GM12878 (cell line): ENCODE results near the gene BNC2. TPM values are rescaled to one million over a fixed set of nuclear protein-coding genes. Genes with fewer than 3 reads are reported as not detected.

Experiments
- ATAC-seq: fragments of 200-7000 bp; cut with Tn5 transposase; 3 replicates; pipeline ENCODE4 v1.9.1; 2020; ENCODE audit warnings: mild to moderate bottlenecking, moderate library complexity
- BruUV-seq: library from RNA; stranded (reverse); fragments of 400-500 nt; replicated peaks from 2 replicates; lab custom pipeline; 2021; lab: Mats Ljungman, UMichigan
- CTCF ChIA-PET: fragments of 300-600 bp; sonication (Branson Sonifier 250); formaldehyde crosslinking; extraction: SDS; loops from one replicate; lab custom pipeline; 2021; ENCODE audit warnings: inconsistent platforms; lab: Yijun Ruan, JAX
- POLR2A ChIA-PET: fragments of 350-600 bp; formaldehyde crosslinking; extraction: SDS; loops from one replicate; lab custom pipeline; 2021; ENCODE audit warnings: inconsistent platforms; lab: Charles Lee
- RAD21 ChIA-PET: fragments of 300-600 bp; sonication (Branson Sonifier 250); formaldehyde crosslinking; loops from one replicate; lab custom pipeline; 2023; ENCODE audit warnings: antibody characterized with exemption; ENCODE audit not compliant: unreplicated experiment; lab: Charles Lee
- SMC1A ChIA-PET: fragments of 300-600 bp; sonication (Branson Sonifier 250); formaldehyde crosslinking; loops from one replicate; lab custom pipeline; 2023; ENCODE audit not compliant: unreplicated experiment, uncharacterized antibody; lab: Charles Lee
- DNase-seq: peaks from one replicate; pipeline ENCODE4 v3.0.0-alpha.2; 2011; ENCODE audit warnings: low read depth, low spot score
- FAIRE-seq: peaks from 3 replicates; lab custom pipeline; 2011; peaks lifted over from hg19 to GRCh38; lab: Jason Lieb, UNC
- H2AFZ ChIP-seq: 2 replicates; pipeline ENCODE4 v1.6.0; 2011; ENCODE audit warnings: low read depth, low read length, control low read depth; ENCODE audit not compliant: control insufficient read depth
- H3K27ac ChIP-seq: 2 replicates; pipeline ENCODE4 v1.5.1; 2011; ENCODE audit warnings: control low read depth; ENCODE audit not compliant: control insufficient read depth, insufficient read depth
- H3K27me3 ChIP-seq, 2 experiments: replicated peaks in 1 of 2; 2 replicates each; pipeline versions ENCODE4 v1.6.0 to v1.6.1; 2011; ENCODE audit warnings: low read length in 1 of 2; ENCODE audit not compliant: control insufficient read depth in 2 of 2, insufficient read depth in 2 of 2
- H3K36me3 ChIP-seq, 2 experiments: 2 replicates each; pipeline ENCODE4 v1.5.1; 2011; ENCODE audit warnings: low read length in 1 of 2; ENCODE audit not compliant: control insufficient read depth in 2 of 2, insufficient read depth in 2 of 2
- H3K4me1 ChIP-seq: 2 replicates; pipeline ENCODE4 v1.6.1; 2011; ENCODE audit warnings: mild to moderate bottlenecking, low read length, moderate library complexity, mixed read lengths; ENCODE audit not compliant: control insufficient read depth, insufficient read depth
- H3K4me2 ChIP-seq: 2 replicates; pipeline ENCODE4 v1.6.0; 2011; ENCODE audit warnings: control low read depth; ENCODE audit not compliant: control insufficient read depth, insufficient read depth
- H3K4me3 ChIP-seq: fragments of 200-600 bp; sonication (generic); 2 replicates; pipeline ENCODE4 v1.5.1; 2016
- H3K79me2 ChIP-seq: 2 replicates; pipeline ENCODE4 v1.6.0; 2011; ENCODE audit warnings: low read length; ENCODE audit not compliant: control insufficient read depth, insufficient read depth
- H3K9ac ChIP-seq: 2 replicates; pipeline ENCODE4 v1.8.0; 2011; ENCODE audit warnings: low read length, control low read depth, mixed read lengths; ENCODE audit not compliant: control insufficient read depth, insufficient read depth
- H3K9me3 ChIP-seq: replicated peaks from 3 replicates; pipeline ENCODE4 v1.5.1; 2011; ENCODE audit warnings: mild to moderate bottlenecking, low read length; ENCODE audit not compliant: control insufficient read depth, insufficient read depth
- H4K20me1 ChIP-seq: 2 replicates; pipeline ENCODE4 v1.6.0; 2011; ENCODE audit not compliant: control insufficient read depth, insufficient read depth
- ASH2L ChIP-seq: fragments of 300-600, 200-600 bp; sonication (generic); IDR thresholded peaks from 2 replicates; pipeline ENCODE4 v1.6.1; 2017; ENCODE audit warnings: low read depth, mild to moderate bottlenecking, borderline replicate concordance
- CEBPB ChIP-seq, 2 experiments: fragments of 150-350 bp in 1 of 2; IDR thresholded peaks; 2 replicates each; pipeline ENCODE4 v1.6.1; 2012 to 2014; ENCODE audit warnings: low read depth in 2 of 2, low read length in 2 of 2, borderline replicate concordance in 1 of 2, inconsistent platforms in 1 of 2
- HDAC6 ChIP-seq: fragments of 200-600 bp; sonication (generic); IDR thresholded peaks from one replicate; pipeline ENCODE4 v1.8.0; 2017; ENCODE audit warnings: antibody characterized with exemption; ENCODE audit not compliant: unreplicated experiment
- JUNB ChIP-seq: IDR thresholded peaks from 2 replicates; pipeline ENCODE4 v1.6.1; 2016; ENCODE audit warnings: antibody characterized with exemption, mild to moderate bottlenecking
- MEF2A ChIP-seq: IDR thresholded peaks from 2 replicates; pipeline ENCODE4 v1.6.1; 2011; ENCODE audit warnings: low read depth, mild to moderate bottlenecking, low read length, moderate library complexity; ENCODE audit not compliant: insufficient read depth
- SIX5 ChIP-seq: IDR thresholded peaks from 2 replicates; pipeline ENCODE4 v1.6.1; 2011; ENCODE audit warnings: mild to moderate bottlenecking, low read depth, low read length, moderate library complexity; ENCODE audit not compliant: severe bottlenecking
- WGBS: methylation state at CpG from one replicate; pipeline ENCODE4 v1.1.6; 2016; ENCODE audit warnings: low lambda C conversion rate; ENCODE audit not compliant: insufficient replicate concordance, insufficient coverage; ENCODE audit errors: missing lambda C conversion rate; 5-methylcytosine and 5-hydroxymethylcytosine counted together
- in situ Hi-C: fragments of 300-500 bp; cut with MboI; formaldehyde crosslinking; loops from 9 replicates; pipeline ENCODE4 v1.14.3; 2018; ENCODE audit warnings: mixed read lengths
- intact Hi-C: fragments of 100-400 bp; cut with micrococcal nuclease; formaldehyde crosslinking; loops from one replicate; pipeline ENCODE4 v1.14.2; 2022; ENCODE audit not compliant: unreplicated experiment
- polyA plus RNA-seq, 11 experiments: library from polyadenylated mRNA; depleted of rRNA in 4 of 11; unstranded in 6 of 11; stranded (reverse) in 5 of 11; fragments of >200 nt; fragmentation: Nextera tagmentation in 4 of 11; fragmentation: Illumina TruSeq in 1 of 11; extraction: Ambion mirVana in 4 of 11; extraction: Trizol in 1 of 11; gene quantifications; 1 replicate in 1 of 11; 2 replicates in 10 of 11; pipeline versions ENCODE4 v1.2.1 to v1.2.3, GENCODE V29; 2011 to 2016; ENCODE audit warnings: inconsistent platforms in 2 of 11, missing spikeins in 2 of 11, low read depth in 1 of 11
- total RNA-seq, 4 experiments: library from RNA; depleted of rRNA in 3 of 4; stranded (reverse); fragments of >200 nt in 3 of 4; fragmentation: Illumina TruSeq in 1 of 4; extraction: Trizol in 1 of 4; gene quantifications; 2 replicates each; pipeline versions ENCODE4 v1.2.1 to v1.2.3, GENCODE V29; 2013 to 2021
- TF ChIP-seq, protein P1 (sequence below): IDR thresholded peaks from 2 replicates; pipeline ENCODE4 v1.6.1; 2012; ENCODE audit warnings: low read depth, low read length, improper control_type of control experiment
- TF ChIP-seq, protein P2 (sequence below): fragments of 450-650 bp; IDR thresholded peaks from 2 replicates; pipeline ENCODE4 v1.6.1; 2018; ENCODE audit warnings: borderline replicate concordance, mild to moderate bottlenecking; ENCODE audit not compliant: partially characterized antibody
- TF ChIP-seq, protein P3 (sequence below): fragments of 450-650 bp; IDR thresholded peaks from 2 replicates; pipeline ENCODE4 v1.6.1; 2017; ENCODE audit warnings: mild to moderate bottlenecking, moderate library complexity
- TF ChIP-seq, protein P4 (sequence below): IDR thresholded peaks from 2 replicates; pipeline ENCODE4 v1.6.1; 2012; ENCODE audit warnings: improper control_type of control experiment, low read depth, low read length; ENCODE audit not compliant: insufficient replicate concordance

The BNC2 gene
- total and polyA plus RNA-seq, 10 of the 15 experiments (the other 5 are each of a cell fraction or from before 2014, with no cell fraction given): 0.05 to 14.5 (median 0.26) TPM

DNA sequence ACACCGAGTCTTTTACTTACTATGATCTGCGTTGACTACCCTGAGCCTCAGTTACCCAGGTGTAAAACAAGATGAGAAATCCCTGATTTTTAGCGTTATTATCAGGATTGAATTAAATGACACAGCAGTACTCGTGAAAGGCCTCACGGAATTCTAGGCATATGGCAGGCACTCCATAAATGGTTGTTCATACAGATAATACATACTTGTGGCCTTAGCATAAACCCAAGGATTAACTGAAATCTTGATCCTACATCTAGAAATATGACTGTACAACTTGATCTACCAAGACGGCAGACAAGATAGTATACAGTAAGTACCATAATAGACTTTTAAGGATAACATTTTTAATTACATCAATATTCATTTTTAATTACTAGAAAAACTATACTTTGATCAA, 409.8 kb downstream of the BNC2 start:
- H3K27ac ChIP-seq: peak overlapping the region; percentile 29; the same call in 1 of the 2 replicates
- no peak overlapping the region for H3K4me3 ChIP-seq
- peaks cover 8% of the 10 kb centered on the region; the same call in 1 of the 2 replicates for H3K4me1 ChIP-seq
- no peaks in the 10 kb centered on the region for H3K36me3 ChIP-seq
- no peaks in the 10 kb centered on the region for H3K9me3 ChIP-seq
- ATAC-seq (no peak), FAIRE-seq (no peak), DNase-seq (no peak)
- no peak overlapping the region for H3K9ac ChIP-seq
- intact Hi-C loops (no loop called here), in situ Hi-C loops (no loop called here)
- H4K20me1 ChIP-seq: no peaks in the 10 kb centered on the region
- H3K79me2 ChIP-seq: no peaks in the 10 kb centered on the region
- POLR2A ChIA-PET: no interaction called here
- 72% methylated on average over 6 of the region's 6 CpGs for WGBS
- BruUV-seq: no TSS peak
- H2AFZ ChIP-seq: no peak overlapping the region; the same call in 1 of the 2 replicates
- no peaks in the 10 kb centered on the region for H3K27me3 ChIP-seq
- no peak overlapping the region for H3K4me2 ChIP-seq
- CTCF ChIA-PET: interaction anchor here (1.5 kb wide), 1 partner anchor 63 kb away, joined by 3 read pairs; no protein-coding TSS in a partner anchor
- SMC1A ChIA-PET: interaction anchor here (1.3 to 1.8 kb wide), 3 partner anchors 9 to 23 kb away, joined by 4 to 5 read pairs (median 4); no protein-coding TSS in a partner anchor
- RAD21 ChIA-PET: interaction anchor here (1.6 kb wide), 1 partner anchor 82 kb away, joined by 3 read pairs; no protein-coding TSS in a partner anchor
- TF ChIP-seq MEF2A: no peak
- no peak for TF ChIP-seq ASH2L
- TF ChIP-seq HDAC6: no peak
- no peak for TF ChIP-seq JUNB
- TF ChIP-seq, protein P1, sequence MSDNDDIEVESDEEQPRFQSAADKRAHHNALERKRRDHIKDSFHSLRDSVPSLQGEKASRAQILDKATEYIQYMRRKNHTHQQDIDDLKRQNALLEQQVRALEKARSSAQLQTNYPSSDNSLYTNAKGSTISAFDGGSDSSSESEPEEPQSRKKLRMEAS: no peak
- TF ChIP-seq, protein P2, sequence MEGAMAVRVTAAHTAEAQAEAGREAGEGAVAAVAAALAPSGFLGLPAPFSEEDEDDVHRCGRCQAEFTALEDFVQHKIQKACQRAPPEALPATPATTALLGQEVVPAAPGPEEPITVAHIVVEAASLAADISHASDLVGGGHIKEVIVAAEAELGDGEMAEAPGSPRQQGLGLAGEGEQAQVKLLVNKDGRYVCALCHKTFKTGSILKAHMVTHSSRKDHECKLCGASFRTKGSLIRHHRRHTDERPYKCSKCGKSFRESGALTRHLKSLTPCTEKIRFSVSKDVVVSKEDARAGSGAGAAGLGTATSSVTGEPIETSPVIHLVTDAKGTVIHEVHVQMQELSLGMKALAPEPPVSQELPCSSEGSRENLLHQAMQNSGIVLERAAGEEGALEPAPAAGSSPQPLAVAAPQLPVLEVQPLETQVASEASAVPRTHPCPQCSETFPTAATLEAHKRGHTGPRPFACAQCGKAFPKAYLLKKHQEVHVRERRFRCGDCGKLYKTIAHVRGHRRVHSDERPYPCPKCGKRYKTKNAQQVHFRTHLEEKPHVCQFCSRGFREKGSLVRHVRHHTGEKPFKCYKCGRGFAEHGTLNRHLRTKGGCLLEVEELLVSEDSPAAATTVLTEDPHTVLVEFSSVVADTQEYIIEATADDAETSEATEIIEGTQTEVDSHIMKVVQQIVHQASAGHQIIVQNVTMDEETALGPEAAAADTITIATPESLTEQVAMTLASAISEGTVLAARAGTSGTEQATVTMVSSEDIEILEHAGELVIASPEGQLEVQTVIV: no peak
- TF ChIP-seq, protein P3, sequence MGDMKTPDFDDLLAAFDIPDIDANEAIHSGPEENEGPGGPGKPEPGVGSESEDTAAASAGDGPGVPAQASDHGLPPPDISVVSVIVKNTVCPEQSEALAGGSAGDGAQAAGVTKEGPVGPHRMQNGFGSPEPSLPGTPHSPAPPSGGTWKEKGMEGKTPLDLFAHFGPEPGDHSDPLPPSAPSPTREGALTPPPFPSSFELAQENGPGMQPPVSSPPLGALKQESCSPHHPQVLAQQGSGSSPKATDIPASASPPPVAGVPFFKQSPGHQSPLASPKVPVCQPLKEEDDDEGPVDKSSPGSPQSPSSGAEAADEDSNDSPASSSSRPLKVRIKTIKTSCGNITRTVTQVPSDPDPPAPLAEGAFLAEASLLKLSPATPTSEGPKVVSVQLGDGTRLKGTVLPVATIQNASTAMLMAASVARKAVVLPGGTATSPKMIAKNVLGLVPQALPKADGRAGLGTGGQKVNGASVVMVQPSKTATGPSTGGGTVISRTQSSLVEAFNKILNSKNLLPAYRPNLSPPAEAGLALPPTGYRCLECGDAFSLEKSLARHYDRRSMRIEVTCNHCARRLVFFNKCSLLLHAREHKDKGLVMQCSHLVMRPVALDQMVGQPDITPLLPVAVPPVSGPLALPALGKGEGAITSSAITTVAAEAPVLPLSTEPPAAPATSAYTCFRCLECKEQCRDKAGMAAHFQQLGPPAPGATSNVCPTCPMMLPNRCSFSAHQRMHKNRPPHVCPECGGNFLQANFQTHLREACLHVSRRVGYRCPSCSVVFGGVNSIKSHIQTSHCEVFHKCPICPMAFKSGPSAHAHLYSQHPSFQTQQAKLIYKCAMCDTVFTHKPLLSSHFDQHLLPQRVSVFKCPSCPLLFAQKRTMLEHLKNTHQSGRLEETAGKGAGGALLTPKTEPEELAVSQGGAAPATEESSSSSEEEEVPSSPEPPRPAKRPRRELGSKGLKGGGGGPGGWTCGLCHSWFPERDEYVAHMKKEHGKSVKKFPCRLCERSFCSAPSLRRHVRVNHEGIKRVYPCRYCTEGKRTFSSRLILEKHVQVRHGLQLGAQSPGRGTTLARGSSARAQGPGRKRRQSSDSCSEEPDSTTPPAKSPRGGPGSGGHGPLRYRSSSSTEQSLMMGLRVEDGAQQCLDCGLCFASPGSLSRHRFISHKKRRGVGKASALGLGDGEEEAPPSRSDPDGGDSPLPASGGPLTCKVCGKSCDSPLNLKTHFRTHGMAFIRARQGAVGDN: no peak
- TF ChIP-seq, protein P4, sequence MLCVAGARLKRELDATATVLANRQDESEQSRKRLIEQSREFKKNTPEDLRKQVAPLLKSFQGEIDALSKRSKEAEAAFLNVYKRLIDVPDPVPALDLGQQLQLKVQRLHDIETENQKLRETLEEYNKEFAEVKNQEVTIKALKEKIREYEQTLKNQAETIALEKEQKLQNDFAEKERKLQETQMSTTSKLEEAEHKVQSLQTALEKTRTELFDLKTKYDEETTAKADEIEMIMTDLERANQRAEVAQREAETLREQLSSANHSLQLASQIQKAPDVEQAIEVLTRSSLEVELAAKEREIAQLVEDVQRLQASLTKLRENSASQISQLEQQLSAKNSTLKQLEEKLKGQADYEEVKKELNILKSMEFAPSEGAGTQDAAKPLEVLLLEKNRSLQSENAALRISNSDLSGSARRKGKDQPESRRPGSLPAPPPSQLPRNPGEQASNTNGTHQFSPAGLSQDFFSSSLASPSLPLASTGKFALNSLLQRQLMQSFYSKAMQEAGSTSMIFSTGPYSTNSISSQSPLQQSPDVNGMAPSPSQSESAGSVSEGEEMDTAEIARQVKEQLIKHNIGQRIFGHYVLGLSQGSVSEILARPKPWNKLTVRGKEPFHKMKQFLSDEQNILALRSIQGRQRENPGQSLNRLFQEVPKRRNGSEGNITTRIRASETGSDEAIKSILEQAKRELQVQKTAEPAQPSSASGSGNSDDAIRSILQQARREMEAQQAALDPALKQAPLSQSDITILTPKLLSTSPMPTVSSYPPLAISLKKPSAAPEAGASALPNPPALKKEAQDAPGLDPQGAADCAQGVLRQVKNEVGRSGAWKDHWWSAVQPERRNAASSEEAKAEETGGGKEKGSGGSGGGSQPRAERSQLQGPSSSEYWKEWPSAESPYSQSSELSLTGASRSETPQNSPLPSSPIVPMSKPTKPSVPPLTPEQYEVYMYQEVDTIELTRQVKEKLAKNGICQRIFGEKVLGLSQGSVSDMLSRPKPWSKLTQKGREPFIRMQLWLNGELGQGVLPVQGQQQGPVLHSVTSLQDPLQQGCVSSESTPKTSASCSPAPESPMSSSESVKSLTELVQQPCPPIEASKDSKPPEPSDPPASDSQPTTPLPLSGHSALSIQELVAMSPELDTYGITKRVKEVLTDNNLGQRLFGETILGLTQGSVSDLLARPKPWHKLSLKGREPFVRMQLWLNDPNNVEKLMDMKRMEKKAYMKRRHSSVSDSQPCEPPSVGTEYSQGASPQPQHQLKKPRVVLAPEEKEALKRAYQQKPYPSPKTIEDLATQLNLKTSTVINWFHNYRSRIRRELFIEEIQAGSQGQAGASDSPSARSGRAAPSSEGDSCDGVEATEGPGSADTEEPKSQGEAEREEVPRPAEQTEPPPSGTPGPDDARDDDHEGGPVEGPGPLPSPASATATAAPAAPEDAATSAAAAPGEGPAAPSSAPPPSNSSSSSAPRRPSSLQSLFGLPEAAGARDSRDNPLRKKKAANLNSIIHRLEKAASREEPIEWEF: no peak
- TF ChIP-seq SIX5: no peak
- TF ChIP-seq CEBPB (IDR thresholded peaks at IDR 0.05; ENCODE audit: borderline replicate concordance in 1 of 2, low read depth in 2 of 2, low read length in 2 of 2): no peak
